Activated CD4-positive, alpha-beta T cell treated with anti-CD3 and anti-CD28 coated beads, Interleukin-2, amount 10 ng/mL, durations not matched to agents 7 days and 5 days (primary cell): ENCODE data around the gene RAB19. TPM values are rescaled to one million over a fixed set of nuclear protein-coding genes. Genes with fewer than 3 reads are reported as not detected.
A peak's percentile ranks its signal among the peaks of the same experiment; 100 is the strongest.
"Not testable (repeated sequence)": the region's sequence is repeated elsewhere in the genome, so short reads cannot be mapped to it uniquely, and the experiment has no call there.

Source experiments
- CTCF ChIA-PET: fragments of 350-600 bp; sonication (Branson Sonifier 250); formaldehyde crosslinking; loops from one replicate; lab custom pipeline; 2021; ENCODE audit warnings: antibody characterized with exemption; lab: Charles Lee
- POLR2A ChIA-PET: fragments of 350-600 bp; sonication (Branson Sonifier 250); formaldehyde crosslinking; loops from one replicate; lab custom pipeline; 2021; ENCODE audit warnings: antibody characterized with exemption; lab: Charles Lee
- DNase-seq: peaks from one replicate; pipeline ENCODE4 v3.0.0-alpha.2; 2020
- H3K27ac Mint-ChIP-seq: one replicate; pipeline ENCODE4 v1.8.0; 2021; ENCODE audit warnings: mild to moderate bottlenecking, moderate library complexity, mixed read lengths
- H3K27me3 Mint-ChIP-seq: one replicate; pipeline ENCODE4 v1.8.0; 2021; ENCODE audit warnings: mixed read lengths
- H3K36me3 Mint-ChIP-seq: one replicate; pipeline ENCODE4 v1.8.0; 2021; ENCODE audit warnings: low read depth, mixed read lengths
- H3K4me1 Mint-ChIP-seq: one replicate; pipeline ENCODE4 v1.8.0; 2021; ENCODE audit warnings: mixed read lengths
- H3K4me3 Mint-ChIP-seq: one replicate; pipeline ENCODE4 v1.8.0; 2021; ENCODE audit warnings: mild to moderate bottlenecking, moderate library complexity, mixed read lengths
- H3K9me3 Mint-ChIP-seq: one replicate; pipeline ENCODE4 v1.8.0; 2021; ENCODE audit warnings: mixed read lengths
- total RNA-seq, 2 experiments: library from RNA; stranded (reverse); gene quantifications; one replicate each; pipeline ENCODE4 v1.2.3, GENCODE V29; 2021

Gene RAB19
- total RNA-seq, 2 experiments from 2014 or later: 6.9 to 7.2 TPM

DNA sequence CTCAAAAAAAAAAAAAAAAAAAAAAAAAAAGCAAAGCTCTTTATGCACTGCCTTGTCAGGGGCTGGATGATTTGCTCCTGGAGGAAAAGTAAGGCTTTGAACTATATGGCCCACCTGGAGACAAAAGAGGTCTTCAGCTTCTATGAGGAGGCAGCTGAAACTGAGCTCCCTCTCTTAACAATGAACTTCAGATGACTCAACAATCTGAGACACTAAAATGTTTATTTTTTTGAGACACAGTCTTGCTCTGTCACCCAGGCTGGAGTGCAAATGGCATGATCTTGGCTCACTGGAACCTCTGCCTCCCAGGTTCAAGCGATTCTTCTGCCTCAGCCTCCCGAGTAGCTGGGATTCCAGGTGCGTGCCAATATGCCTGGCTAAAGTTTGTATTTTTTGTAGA lies 36.7 kb downstream of the RAB19 start:
- H3K4me1 Mint-ChIP-seq: peaks cover 5% of the 10 kb centered on the region
- ChIA-PET CTCF (interaction anchor here (0.6 to 1.2 kb wide), 3 partner anchors 16 to 192 kb away, joined by 3 read pairs; no protein-coding TSS in a partner anchor), POLR2A (no interaction called here)
- no peaks in the 10 kb centered on the region for H3K27me3 Mint-ChIP-seq
- DNase-seq: no peak
- H3K9me3 Mint-ChIP-seq: no peaks in the 10 kb centered on the region
- no peaks in the 10 kb centered on the region for H3K36me3 Mint-ChIP-seq
- H3K4me3 Mint-ChIP-seq: no peak overlapping the region
- H3K27ac Mint-ChIP-seq: no peak overlapping the region

- CTCF ChIA-PET: no interaction called here
- Mint-ChIP-seq H3K9me3 (no peaks in the 10 kb centered on the region), H3K27ac (no peak overlapping the region), H3K27me3 (no peaks in the 10 kb centered on the region), H3K4me1 (peaks cover 5% of the 10 kb centered on the region), H3K4me3 (no peak overlapping the region), H3K36me3 (no peaks in the 10 kb centered on the region)
- no peak for DNase-seq
- POLR2A ChIA-PET: no interaction called here
These were observed 37.7 kb downstream of the RAB19 start for GRCh38 chr7:140441519-140441918.

DNA sequence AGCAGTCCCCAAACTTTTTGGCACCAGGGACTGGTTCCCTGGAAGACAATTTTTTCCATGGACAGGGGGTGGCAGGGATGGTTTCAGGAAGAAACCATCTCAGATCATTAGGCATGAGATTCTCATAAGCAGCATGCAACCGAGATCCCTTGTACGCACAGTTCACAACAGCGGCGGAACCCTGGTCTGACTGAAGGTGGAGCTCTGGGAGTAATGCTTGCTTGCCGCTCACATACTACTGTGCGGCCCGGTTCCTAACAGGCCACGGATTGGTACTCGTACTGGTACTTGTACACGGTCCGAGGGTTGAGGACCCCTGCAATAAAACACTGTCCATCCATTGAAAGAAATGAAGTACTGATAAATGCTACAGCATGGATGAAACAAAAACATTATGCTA lies 42.6 kb downstream of the RAB19 start:
- Mint-ChIP-seq H3K4me3 (no peak overlapping the region), H3K36me3 (no peaks in the 10 kb centered on the region), H3K4me1 (peaks cover 21% of the 10 kb centered on the region), H3K27me3 (no peaks in the 10 kb centered on the region), H3K27ac (no peak overlapping the region), H3K9me3 (no peaks in the 10 kb centered on the region)
- POLR2A ChIA-PET: no interaction called here
- no peak for DNase-seq
- CTCF ChIA-PET: interaction anchor here (1.0 kb wide), 1 partner anchor 10 kb away, joined by 3 read pairs; no protein-coding TSS in a partner anchor

- POLR2A ChIA-PET: no interaction called here
- peaks cover 6% of the 10 kb centered on the region for H3K36me3 Mint-ChIP-seq
- no peak for DNase-seq
- CTCF ChIA-PET: no interaction called here
- no peak overlapping the region for H3K4me3 Mint-ChIP-seq
- no peaks in the 10 kb centered on the region for H3K27me3 Mint-ChIP-seq
- H3K4me1 Mint-ChIP-seq: peaks cover 21% of the 10 kb centered on the region
- no peaks in the 10 kb centered on the region for H3K9me3 Mint-ChIP-seq
- no peak overlapping the region for H3K27ac Mint-ChIP-seq
These were observed 44.0 kb downstream of the RAB19 start for GRCh38 chr7:140447841-140448240.

DNA sequence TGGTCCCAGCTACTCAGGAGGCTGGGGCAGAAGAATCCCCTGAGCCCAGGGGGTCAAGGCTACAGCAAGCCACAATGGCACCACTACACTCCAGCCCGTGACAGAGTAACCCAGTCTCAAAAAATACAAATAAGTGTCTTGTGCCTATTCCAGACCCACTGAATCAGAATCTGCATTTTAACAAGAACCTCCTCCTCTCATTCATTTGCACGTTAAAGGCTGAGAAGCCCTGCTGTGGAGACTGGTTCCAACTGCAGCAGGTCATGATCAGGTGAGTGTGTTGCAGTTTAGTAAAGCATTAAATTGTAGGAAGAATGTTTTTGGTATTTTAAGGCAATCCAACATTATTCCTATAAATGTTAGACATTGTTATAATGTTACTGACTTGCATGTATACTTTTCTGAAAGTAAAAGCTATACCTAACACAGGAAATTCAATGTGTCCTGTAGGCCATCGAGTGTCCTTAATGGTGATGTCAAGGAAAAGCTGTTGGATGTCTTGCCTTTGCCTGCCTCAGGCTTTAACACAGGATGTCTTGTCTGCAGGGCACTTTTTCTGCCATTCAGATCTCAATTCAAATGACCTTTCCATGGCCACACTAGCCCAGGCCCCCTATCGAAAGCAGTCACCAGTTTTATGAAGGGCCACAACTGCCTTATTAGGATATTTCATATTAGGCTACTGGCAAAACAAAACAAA lies 45.1 kb downstream of the RAB19 start:
- no peak for DNase-seq

GRCh38 chr7:140451716-140452115 lies 47.9 kb downstream of the RAB19 start:
- ChIA-PET POLR2A (no interaction called here), CTCF (interaction anchor here (0.6 to 1.7 kb wide), 4 partner anchors 11 to 190 kb away, joined by 3 to 7 read pairs (median 4); no protein-coding TSS in a partner anchor)
- Mint-ChIP-seq H3K27me3 (no peaks in the 10 kb centered on the region), H3K4me3 (no peak overlapping the region), H3K4me1 (peaks cover 41% of the 10 kb centered on the region), H3K27ac (no peak overlapping the region), H3K36me3 (peaks cover 38% of the 10 kb centered on the region), H3K9me3 (no peaks in the 10 kb centered on the region)
- DNase-seq: no peak

More for the DNA sequence above, 45.1 kb downstream of the RAB19 start:
- no peaks in the 10 kb centered on the region for H3K27me3 Mint-ChIP-seq
- ChIA-PET CTCF (no interaction called here), POLR2A (no interaction called here)
- H3K9me3 Mint-ChIP-seq: no peaks in the 10 kb centered on the region
- peaks cover 12% of the 10 kb centered on the region for H3K36me3 Mint-ChIP-seq
- H3K4me3 Mint-ChIP-seq: no peak overlapping the region
- peaks cover 24% of the 10 kb centered on the region for H3K4me1 Mint-ChIP-seq
- no peak overlapping the region for H3K27ac Mint-ChIP-seq

DNA sequence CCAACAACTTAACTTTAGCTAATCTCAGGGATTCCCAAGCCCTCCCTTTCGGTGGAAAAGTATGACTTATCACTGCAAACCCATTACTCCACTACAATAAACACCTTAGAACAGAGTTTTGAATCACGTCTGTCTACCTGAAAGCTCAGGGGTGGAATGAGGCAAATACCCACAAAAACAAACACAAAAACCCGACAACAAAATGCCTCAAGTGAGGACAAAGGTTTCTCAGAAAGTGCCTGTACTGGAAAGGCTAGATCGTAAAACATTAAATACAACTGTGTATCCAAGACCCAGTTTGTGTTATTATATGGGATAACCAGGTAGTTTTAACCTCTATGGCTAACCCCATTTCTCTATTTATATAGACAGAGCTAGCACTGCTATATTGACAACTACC lies 49.4 kb downstream of the RAB19 start:
- Mint-ChIP-seq H3K4me1 (peaks cover 34% of the 10 kb centered on the region), H3K27ac (no peak overlapping the region), H3K9me3 (no peaks in the 10 kb centered on the region), H3K27me3 (no peaks in the 10 kb centered on the region), H3K36me3 (peaks cover 49% of the 10 kb centered on the region), H3K4me3 (no peak overlapping the region)
- POLR2A ChIA-PET: no interaction called here
- CTCF ChIA-PET: interaction anchor here (0.6 to 1.7 kb wide), 4 partner anchors 8 to 25 kb away, joined by 3 to 7 read pairs (median 4); no protein-coding TSS in a partner anchor
- no peak for DNase-seq

DNA sequence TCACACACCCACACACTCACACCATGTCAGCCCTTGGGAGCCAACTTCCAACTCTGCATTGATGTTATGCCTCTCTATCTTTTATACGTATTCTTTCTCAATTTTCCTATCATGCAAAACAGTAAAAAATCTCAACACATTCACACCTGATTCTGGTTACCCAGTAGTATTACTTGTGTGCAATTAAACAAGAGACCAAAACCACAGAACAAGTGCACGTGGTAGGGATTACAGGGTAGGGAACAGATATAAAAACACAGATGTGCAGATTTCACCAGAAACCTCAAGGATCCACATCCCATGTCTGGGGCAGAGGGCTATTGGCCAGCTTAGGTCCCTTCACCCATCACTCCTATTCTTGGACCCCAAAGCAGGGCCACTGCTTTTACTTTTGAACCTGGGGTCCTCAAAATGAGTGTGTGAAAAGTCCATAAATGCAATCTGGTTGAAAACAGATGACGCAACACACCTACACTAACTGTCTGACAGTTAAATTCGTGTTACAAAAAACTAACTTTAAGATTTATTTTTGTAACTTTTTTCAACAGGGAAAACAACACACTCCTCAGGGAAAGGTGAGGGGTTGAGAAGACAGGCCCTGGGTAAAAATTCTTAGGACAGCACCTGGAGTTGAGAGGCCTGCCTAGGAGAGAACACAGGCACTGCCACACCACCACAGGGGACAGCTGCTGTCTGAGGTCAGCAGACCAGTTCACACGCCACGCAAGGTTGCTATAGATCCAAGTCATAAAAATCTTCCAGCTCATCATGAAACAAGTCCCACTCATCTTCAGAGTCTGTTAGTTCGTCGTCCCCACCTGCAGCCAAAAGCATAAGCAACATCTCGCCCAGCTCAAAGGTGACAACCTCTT lies 50.2 kb downstream of the RAB19 start:
- H3K9me3 Mint-ChIP-seq, H3K4me3 Mint-ChIP-seq, POLR2A ChIA-PET, DNase-seq, H3K27me3 Mint-ChIP-seq: not testable (repeated sequence)
- CTCF ChIA-PET: interaction anchor here (0.6 to 1.0 kb wide), 5 partner anchors 9 to 25 kb away, joined by 3 to 4 read pairs (median 3); no protein-coding TSS in a partner anchor
- Mint-ChIP-seq H3K4me1 (peaks cover 34% of the 10 kb centered on the region), H3K27ac (peak overlapping the region; percentile 74), H3K36me3 (peaks cover 54% of the 10 kb centered on the region)

DNA sequence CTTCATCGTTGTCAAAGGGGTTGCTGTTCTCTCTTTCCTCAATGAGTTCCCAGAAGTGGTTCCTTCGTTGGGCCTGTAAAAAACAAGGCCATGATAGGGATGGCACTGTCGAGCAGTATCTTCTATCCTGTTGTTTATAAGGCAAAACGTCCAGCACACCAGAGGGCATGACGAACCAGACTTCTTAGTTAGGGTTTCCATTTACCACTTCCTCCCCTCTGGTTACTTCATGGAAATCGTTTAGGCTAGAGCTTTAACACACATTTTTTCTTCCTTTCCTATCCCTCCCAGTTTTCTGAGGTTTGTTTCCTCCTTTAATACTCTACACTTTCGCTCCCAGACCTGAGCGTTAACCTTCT lies 50.8 kb downstream of the RAB19 start:
- H3K27me3 Mint-ChIP-seq: no peaks in the 10 kb centered on the region
- peaks cover 36% of the 10 kb centered on the region for H3K4me1 Mint-ChIP-seq
- no peak for DNase-seq
- H3K4me3 Mint-ChIP-seq: no peak overlapping the region
- H3K9me3 Mint-ChIP-seq: no peaks in the 10 kb centered on the region
- ChIA-PET POLR2A (no interaction called here), CTCF (interaction anchor here (0.7 to 1.0 kb wide), 5 partner anchors 10 to 36 kb away, joined by 3 to 5 read pairs (median 4); no protein-coding TSS in a partner anchor)
- peaks cover 60% of the 10 kb centered on the region for H3K36me3 Mint-ChIP-seq
- H3K27ac Mint-ChIP-seq: peak overlapping the region; percentile 74

DNA sequence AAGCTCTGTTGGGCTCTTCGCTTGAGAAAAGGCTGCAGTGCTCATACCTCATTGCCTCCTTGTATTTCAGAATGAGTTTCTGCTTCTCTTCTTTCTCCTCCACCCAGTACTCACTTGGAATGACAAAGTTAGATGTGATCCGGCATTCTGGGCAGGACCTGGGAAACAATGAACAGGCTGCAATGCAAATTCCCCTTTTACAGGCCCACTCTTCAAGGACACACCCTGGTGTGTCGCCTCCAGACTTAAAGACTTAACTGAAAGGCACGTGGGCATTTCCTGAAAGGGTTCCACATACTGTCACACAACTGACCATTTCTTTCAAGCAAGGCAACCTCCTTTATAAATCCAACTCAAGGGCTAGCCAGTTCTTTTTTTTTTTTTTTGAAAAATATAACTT lies 51.9 kb downstream of the RAB19 start:
- POLR2A ChIA-PET: no interaction called here
- CTCF ChIA-PET: interaction anchor here (0.7 to 1.4 kb wide), 3 partner anchors 14 to 839 kb away, joined by 3 read pairs; no protein-coding TSS in a partner anchor
- Mint-ChIP-seq H3K27ac (no peak overlapping the region), H3K27me3 (no peaks in the 10 kb centered on the region), H3K4me1 (peaks cover 29% of the 10 kb centered on the region), H3K4me3 (no peak overlapping the region), H3K9me3 (no peaks in the 10 kb centered on the region), H3K36me3 (peaks cover 62% of the 10 kb centered on the region)
- DNase-seq: no peak

GRCh38 chr7:140456551-140457051 lies 52.7 kb downstream of the RAB19 start:
- Mint-ChIP-seq H3K4me3 (no peak overlapping the region), H3K9me3 (no peaks in the 10 kb centered on the region), H3K4me1 (peaks cover 28% of the 10 kb centered on the region), H3K27ac (no peak overlapping the region), H3K36me3 (peaks cover 71% of the 10 kb centered on the region), H3K27me3 (no peaks in the 10 kb centered on the region)
- ChIA-PET POLR2A (interaction anchor here (0.5 kb wide), 1 partner anchor 1346 kb away, joined by 3 read pairs; no protein-coding TSS in a partner anchor), CTCF (interaction anchor here (0.6 to 1.4 kb wide), 5 partner anchors 11 to 838 kb away, joined by 3 read pairs; no protein-coding TSS in a partner anchor)
- DNase-seq: no peak

DNA sequence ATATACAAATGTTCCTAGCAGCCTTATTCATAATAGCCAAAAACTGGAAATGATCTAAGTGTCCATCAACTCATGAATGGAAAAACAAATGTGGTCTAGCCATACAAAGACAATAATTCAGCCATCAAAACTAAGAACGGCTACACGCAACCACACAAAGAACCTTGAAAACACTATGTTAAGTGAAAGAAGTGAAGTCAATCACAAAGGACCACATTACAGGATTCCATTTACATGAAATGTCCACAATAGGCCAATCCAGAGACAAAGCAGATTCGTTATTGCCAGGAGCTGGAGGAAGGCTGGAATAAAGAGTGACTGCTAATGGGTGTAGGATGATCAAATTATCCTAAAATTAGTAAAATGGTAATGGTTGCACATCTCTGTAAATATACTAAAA lies 54.3 kb downstream of the RAB19 start:
- H3K36me3 Mint-ChIP-seq: peaks cover 64% of the 10 kb centered on the region
- CTCF ChIA-PET: no interaction called here
- H3K27ac Mint-ChIP-seq: no peak overlapping the region

More for the DNA sequence above, 54.3 kb downstream of the RAB19 start:
- no peak overlapping the region for H3K4me3 Mint-ChIP-seq
- no peaks in the 10 kb centered on the region for H3K9me3 Mint-ChIP-seq
- H3K4me1 Mint-ChIP-seq: peaks cover 31% of the 10 kb centered on the region
- no peaks in the 10 kb centered on the region for H3K27me3 Mint-ChIP-seq
- no peak for DNase-seq
- POLR2A ChIA-PET: no interaction called here
